GM12891 (cell line): ENCODE data around the gene NSF.
"Not testable (repeated sequence)": the region's sequence is repeated elsewhere in the genome, so short reads cannot be mapped to it uniquely, and the experiment has no call there.

ENCODE experiments used
- DNase-seq: peaks from one replicate; pipeline ENCODE4 v3.0.0; 2011; ENCODE audit warnings: low spot score; ENCODE audit not compliant: insufficient read length
- FAIRE-seq: peaks from 2 replicates; lab custom pipeline; 2011; peaks lifted over from hg19 to GRCh38; lab: Jason Lieb, UNC
- PAX5 ChIP-seq: IDR thresholded peaks from 2 replicates; pipeline ENCODE4 v1.6.1; 2011; ENCODE audit warnings: low read length, moderate library complexity, mild to moderate bottlenecking; ENCODE audit not compliant: insufficient read depth, severe bottlenecking
- POLR2A ChIP-seq: IDR thresholded peaks from 2 replicates; pipeline ENCODE4 v1.6.1; 2011; ENCODE audit warnings: low read depth, low read length, control low read depth
- POLR2AphosphoS5 ChIP-seq: IDR thresholded peaks from 2 replicates; pipeline ENCODE4 v1.6.1; 2011; ENCODE audit warnings: low read depth, low read length, control low read depth
- POU2F2 ChIP-seq: IDR thresholded peaks from 2 replicates; pipeline ENCODE4 v1.6.1; 2011; ENCODE audit warnings: low read depth, mild to moderate bottlenecking, control low read depth, low read length, moderate library complexity
- SPI1 ChIP-seq: IDR thresholded peaks from 2 replicates; pipeline ENCODE4 v1.6.1; 2011; ENCODE audit warnings: low read depth, low read length, control low read depth
- TAF1 ChIP-seq: IDR thresholded peaks from 2 replicates; pipeline ENCODE4 v1.6.1; 2011; ENCODE audit warnings: low read depth, low read length, control low read depth

The NSF gene

DNA sequence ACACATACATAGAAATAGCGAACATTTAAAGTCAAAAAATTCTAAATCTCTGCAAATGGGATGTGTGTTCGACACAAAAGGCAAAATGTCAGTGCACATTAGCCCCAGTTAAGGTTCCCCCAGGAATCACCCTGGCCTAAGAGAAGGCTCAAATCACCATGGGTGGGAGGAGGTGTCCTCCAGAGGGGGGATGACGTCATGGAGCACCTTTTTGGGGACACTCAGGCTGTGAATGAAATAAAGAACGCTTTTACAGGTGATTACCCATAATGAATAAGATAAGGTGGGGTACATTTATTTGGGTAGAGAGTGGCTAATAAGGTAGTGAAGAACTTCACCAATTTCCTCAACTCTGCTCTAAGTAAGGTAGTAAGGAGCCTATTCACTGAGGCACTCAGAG is 201.6 kb downstream of the NSF start:
- DNase-seq = no peak
- TF ChIP-seq POLR2A = no peak
- TF ChIP-seq SPI1 = no peak
- TF ChIP-seq POU2F2 = no peak
- no peak for TF ChIP-seq TAF1
- TF ChIP-seq POLR2AphosphoS5 = no peak
- TF ChIP-seq PAX5 = no peak
- no peak for FAIRE-seq

DNA sequence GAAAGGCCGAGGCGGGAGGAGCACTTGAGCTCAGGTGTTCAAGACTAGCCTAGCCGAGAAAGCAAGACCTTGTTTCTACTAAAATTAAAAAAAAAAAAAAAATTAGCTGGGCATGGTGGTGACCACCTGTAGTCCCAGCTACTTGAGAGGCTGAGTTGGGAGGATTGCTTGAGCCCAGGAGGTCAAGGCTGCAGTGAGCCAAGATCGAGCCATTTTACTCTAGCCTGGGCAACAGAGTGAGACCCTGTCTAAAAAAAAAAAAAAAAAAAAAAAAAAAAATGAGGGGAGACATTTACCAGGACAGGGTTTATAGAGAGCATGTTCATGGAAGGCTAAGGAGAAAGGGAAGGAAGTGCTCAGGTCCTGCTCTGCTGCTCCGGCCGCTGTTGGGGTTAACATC is 202.6 kb downstream of the NSF start:
- not testable (repeated sequence) for DNase-seq, FAIRE-seq

DNA sequence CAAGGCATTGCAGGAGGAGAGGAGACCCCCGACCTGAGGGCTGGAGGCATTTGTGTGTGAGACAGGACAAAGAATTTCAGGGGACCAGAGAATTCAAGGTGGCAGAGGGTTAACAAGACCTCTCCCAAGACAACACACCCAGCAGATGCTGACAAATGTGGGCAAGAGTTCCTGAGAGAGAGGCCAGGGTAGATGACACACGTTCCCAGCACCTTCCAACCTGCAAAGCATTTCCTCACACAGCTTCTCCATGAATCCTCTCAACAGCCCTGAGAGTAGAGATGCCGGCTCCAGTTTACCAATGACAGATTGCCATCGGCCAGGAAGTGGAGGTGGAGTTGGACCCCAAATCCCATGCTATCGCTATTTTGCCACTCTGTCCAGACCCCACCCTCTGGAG is 203.1 kb downstream of the NSF start:
- DNase-seq (no peak), FAIRE-seq (no peak)
- no peak for TF ChIP-seq POLR2AphosphoS5
- TF ChIP-seq POU2F2 = no peak
- no peak for TF ChIP-seq SPI1
- no peak for TF ChIP-seq POLR2A
- TF ChIP-seq PAX5 = no peak
- TF ChIP-seq TAF1 = no peak

DNA sequence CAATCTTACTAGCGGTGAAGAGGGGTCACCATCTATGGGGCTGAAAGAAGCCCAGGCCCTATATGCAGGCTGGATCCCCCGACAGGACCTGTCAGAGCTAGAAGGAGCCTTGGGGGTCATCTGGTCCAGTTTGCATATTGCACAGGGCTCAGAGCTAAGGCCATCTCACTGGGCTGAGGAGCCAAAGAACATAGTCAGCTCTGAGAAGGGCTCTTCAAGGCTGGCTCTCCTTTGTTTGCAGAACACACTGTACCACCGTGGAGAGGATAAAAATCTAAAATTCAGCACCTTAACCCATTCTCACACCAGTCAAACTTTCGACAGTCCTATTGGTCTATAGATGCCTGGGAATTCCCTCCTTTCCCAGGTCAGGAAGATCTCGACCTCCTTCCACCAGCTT is 203.8 kb downstream of the NSF start:
- TF ChIP-seq PAX5 = no peak
- TF ChIP-seq SPI1 = no peak
- no peak for FAIRE-seq

DNA sequence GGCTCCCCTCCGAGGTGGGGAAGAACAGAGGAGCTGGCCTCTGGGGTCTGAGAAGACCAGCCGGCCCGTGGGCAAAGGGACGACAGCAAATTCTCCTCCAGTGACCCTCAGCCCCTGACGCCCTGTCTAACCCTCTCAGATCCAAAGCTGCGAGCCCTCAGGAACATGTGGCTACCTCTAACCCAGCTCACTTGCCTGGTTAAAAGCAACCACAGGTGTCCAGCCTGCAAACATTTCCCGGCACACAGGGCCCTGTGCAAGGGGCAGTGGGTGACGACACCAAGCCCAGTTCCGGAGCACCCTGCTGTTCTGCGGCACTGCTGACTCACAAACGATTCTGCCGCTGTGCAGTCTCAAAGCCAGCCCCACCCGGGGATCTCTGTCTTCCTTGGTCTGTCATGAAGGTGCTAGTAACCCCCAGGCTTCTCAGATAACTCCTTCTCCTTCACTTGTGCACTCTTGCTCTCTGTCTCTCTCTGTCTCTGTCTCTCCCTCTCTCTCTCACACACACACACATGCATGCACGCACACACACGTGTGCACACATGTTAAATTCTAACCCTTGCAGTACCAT is 205.0 kb downstream of the NSF start:
- no peak for TF ChIP-seq POU2F2
- TF ChIP-seq SPI1 = no peak
- TF ChIP-seq POLR2AphosphoS5 = no peak
- no peak for TF ChIP-seq PAX5
- FAIRE-seq = no peak
- no peak for DNase-seq

More for the DNA sequence above, 203.8 kb downstream of the NSF start:
- DNase-seq = no peak

DNA sequence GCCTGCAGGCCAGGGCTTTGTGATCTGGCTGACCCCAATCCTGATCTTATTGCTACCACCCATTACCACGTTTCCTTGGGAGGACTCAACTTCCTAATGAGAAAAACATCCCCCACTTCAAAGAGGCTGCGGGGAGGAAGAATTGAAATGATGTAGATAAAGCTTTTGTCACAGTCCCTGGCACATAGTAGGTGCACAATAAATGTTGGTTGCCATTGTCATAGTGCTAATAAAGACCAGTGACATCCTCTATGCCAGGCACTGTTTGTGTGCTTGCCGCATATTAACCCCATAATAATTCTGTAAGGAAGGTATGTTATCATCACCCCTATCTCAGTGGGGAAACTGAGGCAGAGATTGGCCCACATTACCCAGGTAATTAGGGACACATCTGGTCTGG is 205.6 kb downstream of the NSF start:
- DNase-seq (no peak), FAIRE-seq (no peak)
- no peak for TF ChIP-seq POLR2AphosphoS5

DNA sequence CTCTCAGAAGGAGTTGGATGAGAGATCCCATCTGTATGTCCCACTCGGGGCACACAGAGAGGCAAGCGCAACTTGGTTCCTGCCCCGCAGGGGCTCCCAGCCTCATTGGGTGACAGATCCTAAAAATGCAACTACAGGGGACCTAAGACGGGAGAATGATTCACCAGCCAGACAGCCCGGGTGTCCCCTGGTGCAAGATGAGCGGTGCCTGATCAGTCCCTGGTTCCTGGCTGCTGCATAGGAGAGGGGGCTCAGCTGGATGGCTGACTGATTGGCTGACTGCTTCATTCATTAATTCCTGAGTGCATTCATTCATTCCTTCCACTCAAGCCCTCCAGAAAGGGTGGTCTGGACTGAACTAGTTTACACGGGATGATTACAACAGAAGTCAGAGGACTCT is 206.1 kb downstream of the NSF start:
- no peak for DNase-seq
- FAIRE-seq = no peak
- TF ChIP-seq SPI1 = no peak
- no peak for TF ChIP-seq POLR2A

DNA sequence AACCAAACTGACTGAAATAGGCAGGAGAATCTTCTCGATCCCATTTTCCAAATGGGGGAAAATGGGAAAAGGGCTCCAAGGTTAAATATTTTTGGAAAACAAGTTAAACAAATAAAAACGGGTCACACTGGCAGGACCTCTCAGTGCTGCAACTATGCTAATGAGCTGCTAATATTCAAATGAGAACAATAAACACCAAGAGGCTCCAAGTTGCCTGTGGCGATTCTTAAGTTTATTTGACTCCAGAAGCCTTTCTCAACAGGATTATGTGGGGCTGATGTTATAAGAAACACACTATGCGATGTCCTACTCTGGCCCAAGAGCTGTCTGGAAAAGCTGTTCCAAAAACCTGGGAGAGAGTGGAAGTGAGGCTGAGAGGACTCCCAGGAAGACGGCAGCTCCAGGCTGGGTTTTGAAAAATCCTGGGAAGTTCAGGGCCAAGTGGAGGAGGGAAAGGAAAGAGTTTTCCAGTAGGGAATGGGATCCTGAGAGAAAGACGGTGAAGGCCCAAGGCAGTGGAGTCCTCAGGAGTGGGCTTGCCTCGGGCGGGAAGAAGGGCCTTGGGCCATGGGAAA is 206.6 kb downstream of the NSF start:
- FAIRE-seq (no peak), DNase-seq (no peak)
- TF ChIP-seq SPI1 = no peak
- TF ChIP-seq TAF1 = no peak
- no peak for TF ChIP-seq PAX5
- no peak for TF ChIP-seq POU2F2
- no peak for TF ChIP-seq POLR2A
- TF ChIP-seq POLR2AphosphoS5 = no peak

DNA sequence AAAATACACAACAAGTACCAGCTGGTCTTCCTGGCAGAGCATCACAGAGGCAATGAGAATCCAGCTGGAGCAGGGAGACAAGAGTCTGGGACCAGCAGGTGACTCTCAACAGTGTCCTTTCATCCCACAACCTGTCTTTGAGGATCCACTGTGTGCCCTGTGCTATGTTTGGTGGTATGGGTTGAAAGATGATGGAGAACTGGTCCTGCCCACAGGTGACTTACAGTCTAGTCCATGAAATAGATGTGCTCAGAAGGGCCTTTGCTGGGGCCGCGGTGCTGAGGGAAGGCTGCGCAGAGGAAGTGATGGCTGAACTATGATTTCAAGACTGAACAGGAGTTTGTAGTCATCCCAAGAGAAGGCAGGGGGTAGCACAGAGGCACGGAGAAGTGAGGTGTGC is 210.1 kb downstream of the NSF start:
- no peak for FAIRE-seq
- TF ChIP-seq SPI1 = no peak
- no peak for DNase-seq

DNA sequence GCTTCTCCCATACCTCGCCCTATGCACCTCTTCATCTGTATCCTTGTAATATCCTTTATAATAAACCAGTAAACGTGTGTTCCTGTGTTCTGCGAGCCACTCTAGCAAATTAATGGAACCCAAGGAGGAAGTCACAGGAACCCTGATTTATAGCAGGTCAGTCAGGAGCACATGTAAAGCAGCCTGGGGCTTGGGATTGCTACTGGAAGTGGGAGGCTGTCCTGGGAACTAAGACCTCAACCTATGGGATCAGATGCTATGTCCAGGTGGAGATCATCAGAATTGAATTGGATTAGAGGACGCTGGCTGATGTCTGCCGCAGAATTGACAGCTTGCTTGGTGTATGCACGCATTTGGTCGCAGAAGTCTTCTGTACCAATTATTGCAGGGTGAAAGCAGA is 212.3 kb downstream of the NSF start:
- FAIRE-seq = no peak
- no peak for DNase-seq
- TF ChIP-seq SPI1 = no peak
- no peak for TF ChIP-seq POLR2A
- TF ChIP-seq TAF1 = no peak
- no peak for TF ChIP-seq PAX5
- TF ChIP-seq POLR2AphosphoS5 = no peak

DNA sequence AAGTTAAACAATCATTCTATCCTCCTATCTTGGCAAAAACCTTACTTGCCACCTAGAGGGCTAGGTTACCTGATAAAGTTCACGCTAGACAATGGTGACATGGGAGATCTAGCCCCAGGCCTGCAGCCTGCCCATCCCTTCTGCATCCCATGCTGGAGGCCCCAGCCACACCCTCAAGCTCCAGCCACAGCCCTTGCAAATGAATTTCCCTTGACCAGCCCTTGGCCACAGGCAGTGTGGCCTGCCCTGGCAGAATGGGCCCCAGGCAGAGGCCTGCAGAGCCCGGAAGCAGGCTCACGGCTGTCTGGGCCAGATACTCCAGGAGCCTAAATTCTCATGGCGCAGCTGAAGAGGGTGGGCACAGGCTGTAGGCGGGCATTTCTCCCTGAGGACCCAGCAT is 213.1 kb downstream of the NSF start:
- FAIRE-seq (no peak), DNase-seq (no peak)
- TF ChIP-seq SPI1 (no peak), POLR2A (no peak), POLR2AphosphoS5 (no peak), TAF1 (no peak), PAX5 (no peak), POU2F2 (no peak)

DNA sequence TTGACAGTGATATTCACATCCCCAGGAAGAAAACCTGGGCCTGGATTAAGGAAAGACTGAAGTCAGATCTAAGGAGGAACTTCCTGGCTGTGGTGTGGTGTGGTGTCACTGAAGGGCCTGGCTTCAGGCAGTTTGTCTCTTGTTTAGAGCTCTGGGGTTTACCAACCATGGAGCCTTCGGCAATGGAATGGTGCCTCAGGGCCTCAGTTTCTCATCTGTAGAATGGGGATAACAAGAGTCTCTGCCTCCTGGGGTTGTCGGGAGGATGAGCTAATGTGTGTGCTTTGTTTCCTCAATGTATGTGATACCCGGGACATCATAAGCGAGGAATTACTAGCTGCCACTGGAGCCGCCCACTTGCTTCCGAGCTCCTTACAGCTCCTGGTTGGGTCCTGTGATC is 215.3 kb downstream of the NSF start:
- no peak for TF ChIP-seq PAX5
- TF ChIP-seq POLR2AphosphoS5 = no peak
- TF ChIP-seq POU2F2 = no peak
- TF ChIP-seq SPI1 = no peak
- no peak for DNase-seq

More for the DNA sequence above, 215.3 kb downstream of the NSF start:
- FAIRE-seq = no peak
